Small intestine (tissue), 7 donors: ENCODE measurements around the gene DMTF1. TPM values are rescaled to one million over a fixed set of nuclear protein-coding genes. Genes with fewer than 3 reads are reported as not detected.

Experiments used
- DNase-seq, 2 donors: peaks; one replicate each; pipeline versions ENCODE4 v3.0.0 to v3.0.0-alpha.2; 2013
- FAIRE-seq: peaks from 2 replicates; lab custom pipeline; 2012; peaks lifted over from hg19 to GRCh38; lab: Jason Lieb, UNC
- H3K27ac ChIP-seq, 3 donors: one replicate each; pipeline ENCODE4 v1.5.1; 2013; ENCODE audit warnings: low read length in 2 of 3, mild to moderate bottlenecking in 2 of 3, control low read depth in 1 of 3, inconsistent platforms in 1 of 3, low read depth in 1 of 3, moderate library complexity in 1 of 3
- H3K27me3 ChIP-seq, 3 donors: one replicate each; pipeline ENCODE4 v1.6.1; 2013; ENCODE audit warnings: low read length in 3 of 3, inconsistent platforms in 1 of 3; ENCODE audit not compliant: control insufficient read depth in 3 of 3, insufficient read depth in 3 of 3
- H3K36me3 ChIP-seq, 3 donors: one replicate each; pipeline ENCODE4 v1.6.1; 2013; ENCODE audit warnings: low read length in 3 of 3, inconsistent platforms in 1 of 3, low read depth in 1 of 3, mild to moderate bottlenecking in 1 of 3, moderate library complexity in 1 of 3; ENCODE audit not compliant: control insufficient read depth in 3 of 3, insufficient read depth in 2 of 3
- H3K4me1 ChIP-seq, 3 donors: one replicate each; pipeline ENCODE4 v1.6.1; 2013; ENCODE audit warnings: low read length in 2 of 3, inconsistent platforms in 1 of 3, low read depth in 1 of 3, mild to moderate bottlenecking in 1 of 3, moderate library complexity in 1 of 3; ENCODE audit not compliant: control insufficient read depth in 3 of 3, insufficient read depth in 2 of 3
- H3K4me3 ChIP-seq, 3 donors: one replicate each; pipeline ENCODE4 v1.5.1; 2013; ENCODE audit warnings: low read length in 3 of 3, control low read depth in 1 of 3, inconsistent platforms in 1 of 3, low read depth in 1 of 3, mild to moderate bottlenecking in 1 of 3, moderate library complexity in 1 of 3
- H3K9me3 ChIP-seq, 2 donors: one replicate each; pipeline ENCODE4 v1.6.1; 2013; ENCODE audit warnings: low read depth in 1 of 2, low read length in 1 of 2; ENCODE audit not compliant: control insufficient read depth in 2 of 2, insufficient read depth in 1 of 2
- WGBS, 3 donors: extraction: QIAGEN DNeasy Blood & Tissue Kit; methylation state at CpG; one replicate each; pipeline ENCODE4 v1.1.7; 2013; 5-methylcytosine and 5-hydroxymethylcytosine counted together
- polyA plus RNA-seq, 4 donors: library from polyadenylated mRNA; stranded (reverse) in 3 of 4; unstranded in 1 of 4; fragments of 200-250 nt in 3 of 4; fragments of 120-200 nt in 1 of 4; gene quantifications; one replicate each; pipeline versions ENCODE4 v1.2.1 to v1.2.3, GENCODE V29; 2013
- donor health status: healthy with polysubstance abuse.
- donor health status: control.
- donor health status: control.
- donor health status: Bipolar disorder and iron deficiency.
- donor health status: healthy.

The DMTF1 gene
- polyA plus RNA-seq, 4 donors: 15.4 to 118 (median 25.6) TPM

- Histone ChIP-seq H3K27me3 (no peaks in the 10 kb centered on the region), H3K27ac (no peak overlapping the region), H3K36me3 (peaks cover 11 to 20% (median 18%) of the 10 kb centered on the region in 3 donors), H3K9me3 (no peaks in the 10 kb centered on the region), H3K4me1 (no peaks in the 10 kb centered on the region), H3K4me3 (no peak overlapping the region)
- WGBS, 3 donors: 87 to 96% (median 91%) methylated on average over 2 of the region's 2 CpGs
- no peak for DNase-seq
- no peak for FAIRE-seq
These were observed 36.7 kb downstream of the DMTF1 start for GRCh38 chr7:87188930-87189329.

- FAIRE-seq (no peak), DNase-seq (no peak)
- WGBS, 3 donors: 79 to 93% (median 82%) methylated on average over 3 of the region's 3 CpGs
- H3K27ac ChIP-seq: no peak overlapping the region
- H3K27me3 ChIP-seq: no peaks in the 10 kb centered on the region
- no peaks in the 10 kb centered on the region for H3K4me1 ChIP-seq
- no peak overlapping the region for H3K4me3 ChIP-seq
- H3K36me3 ChIP-seq: peaks cover 14 to 25% (median 18%) of the 10 kb centered on the region in 3 donors
- no peaks in the 10 kb centered on the region for H3K9me3 ChIP-seq
These were observed 38.5 kb downstream of the DMTF1 start for GRCh38 chr7:87190783-87191182.

- DNase-seq: no peak
- no peak for FAIRE-seq
- 73 to 77% (median 74%) methylated on average over 6 of the region's 6 CpGs for WGBS, 3 donors
- H3K4me1 ChIP-seq: no peaks in the 10 kb centered on the region
- H3K27ac ChIP-seq: no peak overlapping the region
- peaks cover 4 to 23% (median 16%) of the 10 kb centered on the region in 3 donors for H3K36me3 ChIP-seq
- H3K4me3 ChIP-seq: no peak overlapping the region
- no peaks in the 10 kb centered on the region for H3K9me3 ChIP-seq
- H3K27me3 ChIP-seq: no peaks in the 10 kb centered on the region
These were observed 40.7 kb downstream of the DMTF1 start for GRCh38 chr7:87192784-87193487.

- WGBS, 3 donors: 92 to 97% (median 94%) methylated on average over 1 of the region's 1 CpG
- DNase-seq (no peak), FAIRE-seq (no peak)
- Histone ChIP-seq H3K36me3 (peaks cover 4 to 21% (median 16%) of the 10 kb centered on the region in 3 donors), H3K27me3 (no peaks in the 10 kb centered on the region), H3K9me3 (no peaks in the 10 kb centered on the region), H3K4me1 (no peaks in the 10 kb centered on the region), H3K4me3 (no peak overlapping the region), H3K27ac (no peak overlapping the region)
These were observed 41.7 kb downstream of the DMTF1 start for GRCh38 chr7:87193912-87194311.

GRCh38 chr7:87199241-87199640 lies 47.0 kb downstream of the DMTF1 start:
- H3K9me3 ChIP-seq: peaks cover 0 to 3% of the 10 kb centered on the region in 2 donors
- H3K27ac ChIP-seq: no peak overlapping the region
- no peak overlapping the region for H3K4me3 ChIP-seq
- H3K36me3 ChIP-seq: peaks cover 0 to 11% (median 4%) of the 10 kb centered on the region in 3 donors
- H3K4me1 ChIP-seq: peaks cover 0 to 4% (median 0%) of the 10 kb centered on the region in 3 donors
- H3K27me3 ChIP-seq: no peaks in the 10 kb centered on the region
- no peak for FAIRE-seq
- DNase-seq: no peak
- WGBS, 3 donors: 94 to 100% (median 96%) methylated on average over 1 of the region's 1 CpG

- FAIRE-seq (no peak), DNase-seq (peak in 1 of 2 donors; percentile 5)
- Histone ChIP-seq H3K27ac (no peak overlapping the region), H3K4me1 (peaks cover 0 to 4% (median 0%) of the 10 kb centered on the region in 3 donors), H3K36me3 (peaks cover 4 to 11% (median 5%) of the 10 kb centered on the region in 3 donors), H3K4me3 (no peak overlapping the region), H3K9me3 (peaks cover 0 to 9% of the 10 kb centered on the region in 2 donors), H3K27me3 (no peaks in the 10 kb centered on the region)
- 80 to 85% (median 82%) methylated on average over 6 of the region's 6 CpGs for WGBS, 3 donors
These were observed 47.6 kb downstream of the DMTF1 start for GRCh38 chr7:87199700-87200450.

- DNase-seq (no peak), FAIRE-seq (no peak)
- Histone ChIP-seq H3K9me3 (peaks cover 0 to 24% of the 10 kb centered on the region in 2 donors), H3K36me3 (peaks cover 0 to 10% (median 5%) of the 10 kb centered on the region in 3 donors), H3K27me3 (no peaks in the 10 kb centered on the region), H3K27ac (no peak overlapping the region), H3K4me1 (peaks cover 0 to 4% (median 0%) of the 10 kb centered on the region in 3 donors), H3K4me3 (no peak overlapping the region)
- 96 to 100% (median 96%) methylated on average over 1 of the region's 1 CpG for WGBS, 3 donors
These were observed 50.0 kb downstream of the DMTF1 start for GRCh38 chr7:87202208-87202607.

- FAIRE-seq (no peak), DNase-seq (no peak)
- Histone ChIP-seq H3K36me3 (peaks cover 0 to 10% (median 5%) of the 10 kb centered on the region in 3 donors), H3K4me3 (no peak overlapping the region), H3K27ac (no peak overlapping the region), H3K27me3 (no peaks in the 10 kb centered on the region), H3K9me3 (peaks cover 0 to 28% of the 10 kb centered on the region in 2 donors), H3K4me1 (peaks cover 0 to 4% (median 0%) of the 10 kb centered on the region in 3 donors)
- WGBS, 3 donors: 91 to 97% (median 94%) methylated on average over 2 of the region's 2 CpGs
These were observed 50.5 kb downstream of the DMTF1 start for GRCh38 chr7:87202705-87203104.
